ENCODE data around the gene C17orf67.

Gene C17orf67

DNA sequence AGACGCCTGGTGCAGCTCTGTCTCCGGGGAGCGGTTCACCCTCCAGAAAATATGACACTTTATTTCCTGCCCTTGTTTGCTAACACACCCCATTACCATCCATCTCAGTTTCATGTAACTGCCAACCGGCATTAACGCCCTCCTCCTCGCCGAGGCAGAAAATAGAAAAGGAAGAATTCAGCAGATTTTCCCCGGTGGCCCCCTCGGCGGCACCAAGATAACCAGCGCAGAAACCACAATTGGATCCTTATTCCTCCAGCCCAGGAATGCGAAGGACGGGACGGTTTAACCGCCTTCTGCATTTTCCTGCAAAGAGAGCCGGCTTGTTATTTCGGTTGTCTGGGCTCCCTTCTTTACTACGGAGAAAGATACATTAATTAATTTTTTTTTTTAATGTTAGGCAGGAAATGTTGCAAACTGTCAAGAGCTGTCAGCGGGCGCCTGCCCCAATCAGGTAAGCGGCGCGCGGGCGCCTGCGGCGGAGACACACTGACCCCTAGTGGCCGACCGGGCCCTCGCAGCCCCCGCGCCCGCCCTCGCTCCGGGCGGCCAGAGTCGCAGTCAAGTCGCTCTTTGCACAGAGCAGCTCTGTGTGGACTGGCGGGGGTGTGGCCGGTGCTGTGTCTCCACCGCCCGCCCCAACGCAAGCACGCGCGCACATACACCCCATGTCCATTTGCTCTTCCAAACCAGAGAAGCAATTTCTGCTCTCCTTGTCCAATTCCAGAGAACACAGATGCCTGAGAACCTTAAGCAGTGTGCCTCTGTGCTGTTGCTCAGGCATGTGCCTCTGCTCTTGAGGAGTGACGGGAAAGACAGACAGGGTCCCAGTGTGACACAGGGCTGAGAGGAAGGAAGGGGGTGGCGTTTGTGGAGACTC lies 53.6 kb downstream of the C17orf67 start:
- Histone ChIP-seq H3K9me2 (replicated peaks; ENCODE audit: control insufficient read depth, low read length) (no peaks in the 10 kb centered on the region), H3K4me3 (ENCODE audit: low read length) (peak overlapping the region; percentile 36), H3K27ac (ENCODE audit: low read depth, low read length) (no peak overlapping the region), H3K79me2 (ENCODE audit: control insufficient read depth, low read length) (no peaks in the 10 kb centered on the region), H3K4me2 (ENCODE audit: low read length) (peak overlapping the region; percentile 64), H3K36me3 (ENCODE audit: control insufficient read depth, low read length) (no peaks in the 10 kb centered on the region), H3F3A (ENCODE audit: control insufficient read depth, insufficient read depth) (no peaks in the 10 kb centered on the region), H3K27me3 (ENCODE audit: control insufficient read depth, low read length) (peaks cover 39% of the 10 kb centered on the region), H3K4me1 (ENCODE audit: control insufficient read depth, low read length) (peaks cover 28% of the 10 kb centered on the region), H4K20me1 (ENCODE audit: control insufficient read depth, insufficient read depth, low read depth, low read length) (no peaks in the 10 kb centered on the region), H3K9me3 (ENCODE audit: control insufficient read depth, insufficient read depth, low read length) (no peaks in the 10 kb centered on the region)
- no peak for TF ChIP-seq EZH2phosphoT487 (IDR thresholded peaks at IDR 0.05; ENCODE audit: borderline replicate concordance, low read length)
- TF ChIP-seq, protein P1, sequence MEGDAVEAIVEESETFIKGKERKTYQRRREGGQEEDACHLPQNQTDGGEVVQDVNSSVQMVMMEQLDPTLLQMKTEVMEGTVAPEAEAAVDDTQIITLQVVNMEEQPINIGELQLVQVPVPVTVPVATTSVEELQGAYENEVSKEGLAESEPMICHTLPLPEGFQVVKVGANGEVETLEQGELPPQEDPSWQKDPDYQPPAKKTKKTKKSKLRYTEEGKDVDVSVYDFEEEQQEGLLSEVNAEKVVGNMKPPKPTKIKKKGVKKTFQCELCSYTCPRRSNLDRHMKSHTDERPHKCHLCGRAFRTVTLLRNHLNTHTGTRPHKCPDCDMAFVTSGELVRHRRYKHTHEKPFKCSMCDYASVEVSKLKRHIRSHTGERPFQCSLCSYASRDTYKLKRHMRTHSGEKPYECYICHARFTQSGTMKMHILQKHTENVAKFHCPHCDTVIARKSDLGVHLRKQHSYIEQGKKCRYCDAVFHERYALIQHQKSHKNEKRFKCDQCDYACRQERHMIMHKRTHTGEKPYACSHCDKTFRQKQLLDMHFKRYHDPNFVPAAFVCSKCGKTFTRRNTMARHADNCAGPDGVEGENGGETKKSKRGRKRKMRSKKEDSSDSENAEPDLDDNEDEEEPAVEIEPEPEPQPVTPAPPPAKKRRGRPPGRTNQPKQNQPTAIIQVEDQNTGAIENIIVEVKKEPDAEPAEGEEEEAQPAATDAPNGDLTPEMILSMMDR (IDR thresholded peaks at IDR 0.05; ENCODE audit: low read depth, low read length, poor library complexity, severe bottlenecking), result peak; percentile 93

- Histone ChIP-seq H4K20me1 (ENCODE audit: control insufficient read depth, insufficient read depth, low read depth, low read length) (no peaks in the 10 kb centered on the region), H3K4me3 (ENCODE audit: low read length) (no peak overlapping the region), H3K4me1 (ENCODE audit: control insufficient read depth, low read length) (peaks cover 28% of the 10 kb centered on the region), H3K4me2 (ENCODE audit: low read length) (peak overlapping the region; percentile 64; the same call in 1 of the 2 replicates), H3F3A (ENCODE audit: control insufficient read depth, insufficient read depth) (no peaks in the 10 kb centered on the region), H3K27me3 (ENCODE audit: control insufficient read depth, low read length) (peaks cover 39% of the 10 kb centered on the region), H3K79me2 (ENCODE audit: control insufficient read depth, low read length) (no peaks in the 10 kb centered on the region), H3K9me2 (replicated peaks; ENCODE audit: control insufficient read depth, low read length) (no peaks in the 10 kb centered on the region), H3K36me3 (ENCODE audit: control insufficient read depth, low read length) (no peaks in the 10 kb centered on the region), H3K27ac (ENCODE audit: low read depth, low read length) (no peak overlapping the region), H3K9me3 (ENCODE audit: control insufficient read depth, insufficient read depth, low read length) (no peaks in the 10 kb centered on the region)
- TF ChIP-seq, protein P1 (IDR thresholded peaks at IDR 0.05; ENCODE audit: low read depth, low read length, poor library complexity, severe bottlenecking), result no peak
- no peak for TF ChIP-seq EZH2phosphoT487 (IDR thresholded peaks at IDR 0.05; ENCODE audit: borderline replicate concordance, low read length)
These were observed 54.4 kb downstream of the C17orf67 start for GRCh38 chr17:56779322-56779721.

DNA sequence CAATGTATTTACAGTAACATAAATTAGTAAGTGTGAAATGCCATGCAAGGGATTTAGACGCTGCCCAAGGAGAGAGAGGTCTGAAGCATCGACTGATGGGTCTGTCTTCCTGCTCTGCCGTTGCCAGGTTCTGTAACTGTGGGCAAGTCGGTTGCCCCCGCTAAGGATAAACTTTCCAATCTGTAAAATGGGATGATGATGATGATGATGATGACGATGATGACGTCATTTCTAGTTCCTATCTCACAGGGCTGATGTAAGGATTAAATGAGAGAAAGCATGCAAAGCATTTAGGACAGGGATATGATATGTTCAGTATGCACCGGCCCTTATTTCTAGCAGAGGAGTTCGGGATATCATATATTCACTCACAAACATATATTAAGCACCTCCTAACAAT lies 54.8 kb downstream of the C17orf67 start:
- no peak for TF ChIP-seq EZH2phosphoT487 (IDR thresholded peaks at IDR 0.05; ENCODE audit: borderline replicate concordance, low read length)
- TF ChIP-seq, protein P1 (IDR thresholded peaks at IDR 0.05; ENCODE audit: low read depth, low read length, poor library complexity, severe bottlenecking), result no peak
- peaks cover 28% of the 10 kb centered on the region for H3K4me1 ChIP-seq (ENCODE audit: control insufficient read depth, low read length)
- no peak overlapping the region for H3K27ac ChIP-seq (ENCODE audit: low read depth, low read length)
- peaks cover 39% of the 10 kb centered on the region for H3K27me3 ChIP-seq (ENCODE audit: control insufficient read depth, low read length)
- H3K79me2 ChIP-seq (ENCODE audit: control insufficient read depth, low read length), result no peaks in the 10 kb centered on the region
- H3K4me2 ChIP-seq (ENCODE audit: low read length), result no peak overlapping the region
- H3K9me3 ChIP-seq (ENCODE audit: control insufficient read depth, insufficient read depth, low read length), result no peaks in the 10 kb centered on the region
- no peaks in the 10 kb centered on the region for H3K9me2 ChIP-seq (replicated peaks; ENCODE audit: control insufficient read depth, low read length)
- H3K36me3 ChIP-seq (ENCODE audit: control insufficient read depth, low read length), result no peaks in the 10 kb centered on the region
- no peaks in the 10 kb centered on the region for H4K20me1 ChIP-seq (ENCODE audit: control insufficient read depth, insufficient read depth, low read depth, low read length)
- no peaks in the 10 kb centered on the region for H3F3A ChIP-seq (ENCODE audit: control insufficient read depth, insufficient read depth)
- no peak overlapping the region for H3K4me3 ChIP-seq (ENCODE audit: low read length)

All from DOHH2 (cell line).